Brain microvascular endothelial cell (primary cell): ENCODE measurements around the gene ADRA1B.

Experiments used
- DNase-seq: peaks from one replicate; pipeline ENCODE4 v3.0.0-alpha.2; 2020
- H3K27ac ChIP-seq: fragments of 250-450 bp; sonication (Bioruptor Pico); 2 replicates; pipeline ENCODE4 v1.5.1; 2020; ENCODE audit warnings: mild to moderate bottlenecking, moderate library complexity
- H3K27me3 ChIP-seq: fragments of 250-450 bp; sonication (Bioruptor Pico); replicated peaks from 2 replicates; pipeline ENCODE4 v1.5.1; 2020; ENCODE audit warnings: mild to moderate bottlenecking
- H3K36me3 ChIP-seq: fragments of 250-450 bp; sonication (Bioruptor Pico); replicated peaks from 2 replicates; pipeline ENCODE4 v1.5.1; 2020; ENCODE audit warnings: mild to moderate bottlenecking
- H3K4me3 ChIP-seq: 2 replicates; pipeline ENCODE4 v1.5.1; 2011; ENCODE audit warnings: low read depth, mild to moderate bottlenecking, control low read depth, low read length, moderate library complexity
- CTCF ChIP-seq: IDR thresholded peaks from 2 replicates; pipeline ENCODE4 v1.5.1; 2011; ENCODE audit warnings: low read depth, mild to moderate bottlenecking, moderate library complexity, low read length, control low read depth, inconsistent platforms; ENCODE audit errors: missing control alignments
- in situ Hi-C: cut with HindIII; loops from 2 replicates; pipeline ENCODE4 v1.10.0; 2017; ENCODE audit warnings: low sequenced_read_pairs, low pct_ligation_motif_present

ADRA1B gene

GRCh38 chr5:159897786-159898393 lies 18.4 kb upstream of the ADRA1B start:
- Histone ChIP-seq H3K36me3 (no peaks in the 10 kb centered on the region), H3K27ac (no peak overlapping the region), H3K4me3 (no peak overlapping the region), H3K27me3 (no peaks in the 10 kb centered on the region)
- no peak for DNase-seq
- in situ Hi-C loops: no loop called here
- TF ChIP-seq CTCF: no peak

GRCh38 chr5:159899067-159900049 lies 16.9 kb upstream of the ADRA1B start:
- no peak overlapping the region for H3K4me3 ChIP-seq
- DNase-seq: no peak
- no peaks in the 10 kb centered on the region for H3K36me3 ChIP-seq
- no peak for TF ChIP-seq CTCF
- in situ Hi-C loops: no loop called here
- H3K27me3 ChIP-seq: no peaks in the 10 kb centered on the region
- H3K27ac ChIP-seq: no peak overlapping the region

GRCh38 chr5:159901308-159901707 lies 15.0 kb upstream of the ADRA1B start:
- TF ChIP-seq CTCF: no peak
- Histone ChIP-seq H3K27me3 (no peaks in the 10 kb centered on the region), H3K27ac (no peak overlapping the region), H3K36me3 (no peaks in the 10 kb centered on the region), H3K4me3 (no peak overlapping the region)
- in situ Hi-C loops: no loop called here
- no peak for DNase-seq

- TF ChIP-seq CTCF: no peak
- in situ Hi-C loops: no loop called here
- Histone ChIP-seq H3K27me3 (no peaks in the 10 kb centered on the region), H3K4me3 (no peak overlapping the region), H3K27ac (no peak overlapping the region), H3K36me3 (no peaks in the 10 kb centered on the region)
- no peak for DNase-seq
Observed at GRCh38 chr5:159901772-159902171, 14.5 kb upstream of the ADRA1B start.

- peak; percentile 76 for DNase-seq
- in situ Hi-C loops: no loop called here
- TF ChIP-seq CTCF: no peak
Observed at GRCh38 chr5:159902444-159903121, 13.7 kb upstream of the ADRA1B start.

More at GRCh38 chr5:159902444-159903121, 13.7 kb upstream of the ADRA1B start:
- Histone ChIP-seq H3K27me3 (no peaks in the 10 kb centered on the region), H3K36me3 (no peaks in the 10 kb centered on the region), H3K4me3 (no peak overlapping the region), H3K27ac (no peak overlapping the region)
